AG20443 (cell line): Measurements from ENCODE around the gene TMEM52B.

ENCODE experiments used
- DNase-seq: peaks from one replicate; pipeline ENCODE4 v3.0.0; 2012; ENCODE audit warnings: low spot score, mixed read lengths

The TMEM52B gene

GRCh38 chr12:10178821-10179220 is at the start of gene TMEM52B:
Gene TMEM52B (plus strand): TSS chr12:10179032. CDS start chr12:10179575, 543 bp downstream.
- DNase-seq: no peak

GRCh38 chr12:10130042-10130441 is 48.8 kb upstream of the TMEM52B start, which contains the start of gene CLEC7A:
Gene CLEC7A (minus strand): TSS chr12:10130199. CDS start chr12:10130082, 117 bp downstream.
- no peak for DNase-seq

DNA sequence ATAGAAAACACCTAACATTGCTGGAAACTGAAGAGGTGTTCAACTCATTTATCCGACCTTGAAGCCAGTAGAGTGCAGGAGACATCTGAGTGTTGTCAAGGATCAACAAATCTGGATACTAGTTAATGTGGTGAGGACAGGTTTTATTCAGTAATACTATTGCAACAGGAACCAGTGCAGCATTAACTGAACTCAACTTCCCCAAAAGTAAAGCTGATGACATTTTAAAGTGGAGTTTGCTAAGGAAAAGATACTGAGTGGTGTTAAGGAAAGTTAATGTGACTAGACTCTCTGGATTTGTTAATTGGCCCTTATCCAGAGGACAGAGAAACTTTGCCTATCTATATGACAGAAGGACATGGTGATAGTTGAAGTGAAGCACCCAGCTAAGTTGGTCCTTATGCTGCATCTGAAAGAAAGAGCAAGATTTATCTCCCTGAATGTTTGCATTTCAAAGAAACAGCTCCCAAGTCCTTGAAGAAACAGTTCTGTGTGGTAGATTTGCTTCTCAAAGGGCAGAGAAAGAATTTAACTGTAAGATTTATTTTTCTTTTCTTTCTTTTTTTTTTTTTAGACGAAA is 47.6 kb upstream of the TMEM52B start:
- no peak for DNase-seq

DNA sequence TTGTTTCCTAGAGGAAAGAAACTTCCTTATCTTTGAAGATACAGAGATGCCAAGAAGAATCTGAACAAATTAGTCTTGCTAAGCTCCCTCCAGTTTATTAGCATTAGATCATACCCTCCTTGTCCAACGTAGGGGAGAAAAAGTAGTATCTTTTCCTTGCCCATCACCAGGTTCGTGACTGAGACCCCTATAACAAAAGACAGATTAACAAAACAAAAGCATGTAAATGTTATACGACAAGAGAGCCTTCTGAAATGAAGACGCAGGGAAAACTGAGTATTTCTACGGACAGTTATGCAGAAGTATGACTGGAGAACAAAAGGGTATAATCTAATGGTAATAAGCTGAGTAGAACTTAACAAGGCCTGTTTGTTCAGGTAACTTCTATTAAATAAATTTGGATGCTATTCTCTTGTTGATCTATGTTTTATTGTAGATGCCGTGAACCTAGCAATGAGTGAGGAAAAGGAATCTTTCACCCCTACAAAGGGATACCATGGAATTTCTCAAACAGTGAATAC is 45.9 kb upstream of the TMEM52B start:
- DNase-seq: no peak

GRCh38 chr12:10135126-10135525 is 43.7 kb upstream of the TMEM52B start:
- no peak for DNase-seq

- no peak for DNase-seq
These were observed 42.1 kb upstream of the TMEM52B start for GRCh38 chr12:10136637-10137205.

DNA sequence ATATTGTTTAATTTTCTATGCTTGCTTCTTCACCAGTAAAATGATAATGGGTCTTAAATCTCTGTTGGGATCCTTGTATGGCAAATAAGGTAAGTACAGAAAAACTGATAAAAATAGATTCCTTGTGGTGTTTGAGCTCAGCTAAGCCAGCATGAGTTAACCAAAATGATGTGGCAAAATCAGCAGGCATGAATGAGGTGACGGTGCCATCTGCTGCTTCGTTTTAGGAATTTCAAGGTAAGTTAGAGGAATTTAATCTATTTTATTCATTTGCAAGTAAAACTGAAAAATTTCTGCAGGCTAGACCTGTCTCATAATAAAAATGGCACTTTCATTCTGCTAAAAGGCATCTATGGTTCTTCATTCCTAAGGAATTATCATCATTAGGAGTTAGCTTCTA is 38.8 kb upstream of the TMEM52B start:
- peak; percentile 63 for DNase-seq

DNA sequence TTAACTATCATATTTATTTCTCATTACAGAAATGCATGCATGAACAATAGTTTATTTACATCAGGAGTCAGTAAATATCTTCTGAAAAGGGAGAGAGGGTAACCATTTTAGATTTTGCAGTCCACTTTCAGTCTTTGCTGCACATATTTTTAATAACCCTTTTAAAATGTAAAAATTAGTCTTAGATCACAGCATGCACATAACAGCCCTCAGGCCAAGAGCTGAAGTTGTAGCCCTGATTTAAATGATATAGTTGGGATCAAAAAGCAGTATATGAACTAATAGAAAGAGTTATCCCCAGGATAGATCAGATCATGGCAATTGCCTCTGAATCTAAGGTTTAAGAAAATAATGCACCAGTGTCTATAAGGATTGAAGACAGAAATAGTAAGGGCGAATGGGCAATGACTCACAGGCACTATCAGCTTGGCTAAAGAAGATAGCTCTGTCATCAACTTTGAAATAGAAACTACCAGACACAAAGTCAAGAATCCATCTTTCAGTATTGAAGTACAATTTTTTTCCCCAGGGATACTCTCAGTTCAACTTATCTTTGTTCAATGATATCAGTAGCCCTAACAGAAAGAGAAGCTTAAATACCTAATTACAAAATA is 35.7 kb upstream of the TMEM52B start:
- no peak for DNase-seq

DNA sequence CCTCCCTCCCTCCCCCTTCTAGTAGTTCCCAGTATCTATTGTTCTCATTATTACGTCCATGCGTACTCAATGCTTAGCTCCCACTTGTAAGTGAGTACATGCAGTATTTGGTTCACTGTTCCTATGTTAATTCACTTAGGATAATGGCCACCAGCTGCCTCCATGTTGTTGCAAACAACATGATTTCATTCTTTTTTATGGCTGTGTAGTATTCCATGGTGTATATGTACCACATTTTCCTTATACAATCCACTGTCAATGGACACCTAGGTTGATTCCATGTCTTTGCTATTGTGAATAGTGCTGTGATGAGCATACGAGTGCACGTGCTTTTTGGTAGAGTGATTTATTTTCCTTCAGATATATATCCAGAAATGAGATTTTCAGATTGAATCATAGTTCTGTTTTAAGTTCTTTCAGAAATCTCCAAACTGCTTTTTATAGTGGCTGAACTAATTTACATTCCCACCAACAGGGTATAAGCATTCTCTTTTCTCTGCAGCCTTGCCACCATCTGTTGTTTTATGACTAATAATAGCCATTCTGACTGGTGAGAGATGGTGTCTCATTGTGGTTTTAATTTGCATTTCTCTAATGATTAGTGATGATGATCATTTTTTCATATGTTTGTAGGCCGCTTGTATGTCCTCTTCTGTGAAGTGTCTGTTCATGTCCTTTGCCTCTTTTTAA is 31.0 kb upstream of the TMEM52B start:
- no peak for DNase-seq

- DNase-seq: no peak
These were observed 27.2 kb upstream of the TMEM52B start for GRCh38 chr12:10151621-10152020.

GRCh38 chr12:10153271-10154144 is 25.3 kb upstream of the TMEM52B start:
- peak; percentile 86 for DNase-seq

DNA sequence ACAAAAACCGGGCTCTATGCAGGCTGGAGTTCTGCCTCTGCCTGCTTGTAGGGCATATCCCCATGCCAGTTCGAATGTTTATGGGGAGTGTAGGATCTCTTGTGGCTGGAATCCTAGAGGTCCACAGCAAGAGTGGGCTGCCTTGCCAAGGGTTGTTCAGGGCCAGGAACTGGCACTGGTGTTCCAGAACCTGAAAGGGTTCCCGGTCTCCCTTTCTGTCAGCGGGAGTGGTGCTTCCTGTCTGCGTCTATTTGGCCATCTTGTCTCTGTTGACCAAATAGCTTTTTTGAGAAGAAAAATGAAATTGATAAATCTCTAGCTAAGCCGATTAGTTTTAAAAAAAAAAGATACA is 24.7 kb upstream of the TMEM52B start:
- no peak for DNase-seq

DNA sequence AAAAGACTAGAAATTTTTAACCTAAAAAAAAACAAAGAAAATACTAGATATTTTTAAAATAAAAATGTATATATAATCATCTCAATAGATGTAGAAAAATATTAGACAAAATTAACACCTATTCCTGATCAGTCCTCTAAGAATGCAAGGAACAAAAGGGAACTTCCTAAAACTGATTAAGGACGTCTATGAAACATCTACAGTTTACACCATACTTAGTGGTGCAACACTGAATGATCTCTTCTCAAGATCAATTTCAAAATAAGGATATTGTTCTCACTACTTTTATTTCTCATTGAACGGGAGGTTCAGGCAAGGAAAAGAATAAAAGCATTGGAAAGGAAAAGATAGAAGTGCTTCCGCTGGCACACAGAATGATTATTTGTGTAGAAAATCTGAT is 22.9 kb upstream of the TMEM52B start:
- DNase-seq: no peak

DNA sequence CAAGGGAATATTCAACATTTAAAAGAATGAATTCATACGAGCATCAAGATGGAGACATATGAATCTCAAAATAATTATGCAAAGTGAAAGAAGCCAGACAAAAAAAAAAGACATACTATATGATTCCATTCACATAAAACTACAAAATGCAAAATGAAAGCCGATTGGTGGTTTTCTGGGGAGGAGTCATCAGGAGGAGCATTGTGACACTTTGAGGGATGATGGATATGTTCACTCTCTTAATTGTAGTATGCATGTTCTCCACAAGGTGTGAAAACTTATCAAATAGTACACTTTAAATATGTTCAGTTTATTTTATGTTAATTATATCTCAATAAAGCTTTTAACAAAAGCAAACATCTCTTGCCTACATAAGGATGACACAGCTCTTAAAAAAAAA is 20.4 kb upstream of the TMEM52B start:
- no peak for DNase-seq

GRCh38 chr12:10159280-10159679 is 19.6 kb upstream of the TMEM52B start:
- DNase-seq: no peak

- no peak for DNase-seq
These were observed 18.0 kb upstream of the TMEM52B start for GRCh38 chr12:10160617-10161385.

DNA sequence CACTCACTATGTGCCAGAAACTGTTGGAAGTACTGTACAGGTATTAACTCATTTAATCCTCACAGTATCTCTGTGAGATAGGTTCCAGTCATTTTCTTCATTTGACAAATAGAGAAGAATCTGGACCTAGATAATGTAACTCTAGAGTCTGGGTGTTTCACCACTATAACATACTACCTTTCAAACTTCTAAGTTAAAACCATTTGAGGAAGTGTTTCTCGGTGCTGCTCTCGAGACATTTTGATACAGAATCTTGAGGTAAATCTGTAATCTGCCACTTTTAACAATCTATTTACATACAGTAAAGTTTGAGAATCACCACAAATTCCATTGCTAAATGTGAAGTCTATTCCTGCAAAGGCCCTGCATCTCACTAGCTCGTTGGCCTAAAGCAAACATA is 15.7 kb upstream of the TMEM52B start:
- DNase-seq: no peak

DNA sequence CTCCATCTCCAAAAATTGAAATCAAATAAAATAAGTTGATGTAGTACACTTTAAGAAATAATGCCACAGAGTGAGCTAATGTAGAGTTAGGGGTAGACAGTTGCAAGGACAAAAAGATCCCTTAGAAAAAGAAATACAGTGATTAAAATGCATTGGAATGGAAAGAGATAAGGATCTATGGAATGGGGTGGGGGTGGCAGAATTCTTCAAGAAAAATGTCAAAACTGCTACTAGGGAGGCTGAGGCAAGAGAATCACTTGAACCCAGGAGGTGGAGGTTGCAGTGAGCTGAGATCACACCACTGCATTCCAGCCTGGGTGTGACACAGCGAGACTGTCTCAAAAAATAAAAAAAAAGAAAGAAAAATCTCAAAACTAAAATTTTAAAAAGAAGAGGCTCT is 13.4 kb upstream of the TMEM52B start:
- DNase-seq: no peak

GRCh38 chr12:10167599-10167998 is 11.2 kb upstream of the TMEM52B start:
- no peak for DNase-seq

- no peak for DNase-seq
These were observed 9.7 kb upstream of the TMEM52B start for GRCh38 chr12:10169104-10169503.

DNA sequence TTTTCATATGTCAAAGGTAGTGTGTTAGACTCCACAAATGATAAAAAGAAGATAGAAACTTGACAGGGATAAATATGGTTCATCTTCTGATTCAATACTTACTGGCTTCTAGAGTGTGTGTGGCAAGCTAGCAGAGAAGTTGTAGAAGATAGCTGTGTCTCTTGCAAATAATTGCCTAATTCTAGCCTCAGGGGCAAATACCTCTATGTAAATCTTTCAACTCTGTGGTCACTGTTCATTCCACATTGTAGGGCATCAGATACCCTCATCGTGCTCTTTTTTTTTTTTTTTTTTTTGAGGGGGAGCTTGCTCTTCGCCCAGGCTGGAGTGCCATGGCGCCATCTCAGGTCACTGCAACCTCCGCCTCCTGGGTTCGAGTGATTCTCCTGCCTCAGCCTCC is 8.6 kb upstream of the TMEM52B start:
- no peak for DNase-seq
